Measurements from ENCODE around the gene MTM1.

The MTM1 gene

DNA sequence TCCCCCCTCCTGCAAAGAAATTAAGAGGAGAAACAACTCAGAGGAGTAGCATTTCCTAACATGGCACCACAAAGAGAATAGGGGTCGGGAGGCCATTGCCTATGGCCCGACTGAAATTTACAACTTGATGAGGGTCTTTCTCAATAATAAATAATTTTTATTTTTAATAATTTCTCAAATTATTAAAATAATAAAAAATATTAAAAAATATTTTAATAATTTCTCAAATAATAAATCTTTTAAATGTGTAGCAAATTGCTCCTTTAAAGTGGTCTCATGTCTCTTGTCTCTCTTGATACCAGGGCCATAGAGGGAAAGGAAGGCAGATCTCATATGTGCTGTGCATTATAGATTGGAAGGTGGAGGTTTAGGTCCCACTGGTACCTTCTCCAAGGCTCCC, 75.5 kb downstream of the MTM1 start:
- H3K36me3 ChIP-seq (ENCODE audit: control insufficient read depth in 5 of 5, insufficient read depth in 5 of 5, low read length in 5 of 5) = peaks cover 4 to 26% (median 16%) of the 10 kb centered on the region in 5 donors
- H3K4me3 ChIP-seq (ENCODE audit: low read depth in 1 of 5, low read length in 5 of 5) = no peak overlapping the region
- no peaks in the 10 kb centered on the region for H3K9me3 ChIP-seq (ENCODE audit: control insufficient read depth in 5 of 5, low read length in 5 of 5)
- no peak overlapping the region for H3K27ac ChIP-seq (ENCODE audit: low read depth, low read length)
- peaks cover 0 to 4% (median 2%) of the 10 kb centered on the region in 5 donors for H3K4me1 ChIP-seq (ENCODE audit: control insufficient read depth in 5 of 5, insufficient read depth in 5 of 5, low read length in 5 of 5)
- H3K9ac ChIP-seq (ENCODE audit: low read length in 5 of 5) = no peak overlapping the region
- H3K27me3 ChIP-seq (ENCODE audit: control insufficient read depth in 5 of 5, insufficient read depth in 4 of 5, low read length in 5 of 5) = no peaks in the 10 kb centered on the region

DNA sequence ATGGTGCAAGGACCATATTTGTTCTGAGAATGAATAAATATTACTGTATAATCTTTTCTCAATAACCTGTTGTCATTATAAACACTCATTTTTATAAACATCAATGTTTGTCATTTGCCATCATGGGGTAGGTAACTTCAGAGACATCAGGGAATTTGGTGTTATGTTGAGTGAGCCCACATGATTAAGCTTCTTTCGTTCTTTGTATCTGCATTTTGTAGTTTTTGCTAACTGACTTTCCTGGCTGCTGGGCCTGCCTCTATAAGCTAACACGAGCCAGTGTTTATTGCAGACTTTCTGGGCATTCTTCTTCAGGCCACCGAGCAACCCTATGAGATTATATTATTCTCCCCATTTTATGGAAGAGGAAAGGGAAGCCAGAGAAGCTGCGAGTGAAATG, 76.0 kb downstream of the MTM1 start:
- peaks cover 0 to 7% (median 3%) of the 10 kb centered on the region in 5 donors for H3K4me1 ChIP-seq (ENCODE audit: control insufficient read depth in 5 of 5, insufficient read depth in 5 of 5, low read length in 5 of 5)
- H3K9me3 ChIP-seq (ENCODE audit: control insufficient read depth in 5 of 5, low read length in 5 of 5) = no peaks in the 10 kb centered on the region
- H3K36me3 ChIP-seq (ENCODE audit: control insufficient read depth in 5 of 5, insufficient read depth in 5 of 5, low read length in 5 of 5) = peaks cover 4 to 25% (median 16%) of the 10 kb centered on the region in 5 donors
- no peak overlapping the region for H3K9ac ChIP-seq (ENCODE audit: low read length in 5 of 5)
- H3K4me3 ChIP-seq (ENCODE audit: low read depth in 1 of 5, low read length in 5 of 5) = no peak overlapping the region
- no peaks in the 10 kb centered on the region for H3K27me3 ChIP-seq (ENCODE audit: control insufficient read depth in 5 of 5, insufficient read depth in 4 of 5, low read length in 5 of 5)
- H3K27ac ChIP-seq (ENCODE audit: low read depth, low read length) = no peak overlapping the region

DNA sequence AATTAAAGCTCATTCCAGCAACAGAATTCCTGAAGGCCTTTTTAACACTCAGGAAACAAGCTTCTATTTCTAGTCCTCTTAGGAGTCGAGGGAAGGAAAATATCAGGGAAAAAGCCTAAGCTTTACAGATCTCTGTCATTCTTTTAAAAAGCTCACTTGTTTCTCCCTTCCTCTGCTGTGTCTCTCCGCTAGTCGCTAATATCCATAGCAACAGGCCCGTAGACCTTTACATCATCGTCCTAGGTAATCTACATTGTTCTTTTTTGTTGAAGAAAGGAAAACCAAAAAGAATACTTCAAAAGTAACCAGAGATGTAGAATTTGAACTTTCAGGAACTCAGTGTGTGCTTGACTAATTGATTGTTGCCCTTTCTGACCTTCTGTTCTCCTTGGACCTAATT, 78.9 kb downstream of the MTM1 start:
- H3K4me1 ChIP-seq (ENCODE audit: control insufficient read depth in 5 of 5, insufficient read depth in 5 of 5, low read length in 5 of 5) = peaks cover 0 to 7% (median 3%) of the 10 kb centered on the region in 5 donors

DNA sequence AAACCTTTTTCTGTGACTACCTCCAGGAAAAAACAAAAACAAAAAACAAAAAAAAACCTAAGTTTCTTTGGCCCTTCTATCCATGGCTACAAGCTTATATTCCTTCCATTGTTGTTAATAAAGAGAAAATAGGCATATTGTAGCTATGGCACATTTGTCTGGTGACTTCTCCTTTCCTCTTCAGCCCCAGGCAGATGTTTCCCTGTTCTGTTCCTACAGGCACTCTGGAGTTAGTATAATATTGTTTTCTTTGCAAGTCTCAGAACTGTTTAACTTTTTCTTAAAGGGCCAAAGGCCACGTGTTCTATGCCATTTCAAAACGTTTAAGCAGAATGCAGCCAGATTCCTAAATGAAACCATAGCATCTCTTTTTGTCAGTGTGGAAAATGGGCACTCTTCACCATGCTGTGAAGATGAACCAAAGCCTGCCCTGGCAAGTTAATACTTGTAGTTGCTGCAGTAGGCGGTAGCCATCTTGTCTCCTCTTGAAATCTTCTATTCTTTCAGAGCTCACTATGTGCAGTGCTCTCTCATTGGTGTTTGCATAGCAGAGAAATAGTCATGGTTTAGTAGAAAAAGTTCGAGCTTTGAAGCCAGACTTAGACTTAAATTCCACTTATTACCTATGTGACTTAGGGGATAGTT, 80.0 kb downstream of the MTM1 start:
- Histone ChIP-seq H3K27me3 (ENCODE audit: control insufficient read depth in 5 of 5, insufficient read depth in 4 of 5, low read length in 5 of 5) (no peaks in the 10 kb centered on the region), H3K9me3 (ENCODE audit: control insufficient read depth in 5 of 5, low read length in 5 of 5) (no peaks in the 10 kb centered on the region), H3K4me3 (ENCODE audit: low read depth in 1 of 5, low read length in 5 of 5) (no peak overlapping the region), H3K9ac (ENCODE audit: low read length in 5 of 5) (no peak overlapping the region), H3K4me1 (ENCODE audit: control insufficient read depth in 5 of 5, insufficient read depth in 5 of 5, low read length in 5 of 5) (peaks cover 0 to 7% (median 3%) of the 10 kb centered on the region in 5 donors), H3K27ac (ENCODE audit: low read depth, low read length) (no peak overlapping the region), H3K36me3 (ENCODE audit: control insufficient read depth in 5 of 5, insufficient read depth in 5 of 5, low read length in 5 of 5) (peaks cover 3 to 12% (median 8%) of the 10 kb centered on the region in 5 donors)

More for the DNA sequence above, 78.9 kb downstream of the MTM1 start:
- no peaks in the 10 kb centered on the region for H3K9me3 ChIP-seq (ENCODE audit: control insufficient read depth in 5 of 5, low read length in 5 of 5)
- peaks cover 3 to 16% (median 8%) of the 10 kb centered on the region in 5 donors for H3K36me3 ChIP-seq (ENCODE audit: control insufficient read depth in 5 of 5, insufficient read depth in 5 of 5, low read length in 5 of 5)
- H3K27me3 ChIP-seq (ENCODE audit: control insufficient read depth in 5 of 5, insufficient read depth in 4 of 5, low read length in 5 of 5) = no peaks in the 10 kb centered on the region
- H3K27ac ChIP-seq (ENCODE audit: low read depth, low read length) = no peak overlapping the region
- H3K4me3 ChIP-seq (ENCODE audit: low read depth in 1 of 5, low read length in 5 of 5) = no peak overlapping the region
- H3K9ac ChIP-seq (ENCODE audit: low read length in 5 of 5) = no peak overlapping the region

DNA sequence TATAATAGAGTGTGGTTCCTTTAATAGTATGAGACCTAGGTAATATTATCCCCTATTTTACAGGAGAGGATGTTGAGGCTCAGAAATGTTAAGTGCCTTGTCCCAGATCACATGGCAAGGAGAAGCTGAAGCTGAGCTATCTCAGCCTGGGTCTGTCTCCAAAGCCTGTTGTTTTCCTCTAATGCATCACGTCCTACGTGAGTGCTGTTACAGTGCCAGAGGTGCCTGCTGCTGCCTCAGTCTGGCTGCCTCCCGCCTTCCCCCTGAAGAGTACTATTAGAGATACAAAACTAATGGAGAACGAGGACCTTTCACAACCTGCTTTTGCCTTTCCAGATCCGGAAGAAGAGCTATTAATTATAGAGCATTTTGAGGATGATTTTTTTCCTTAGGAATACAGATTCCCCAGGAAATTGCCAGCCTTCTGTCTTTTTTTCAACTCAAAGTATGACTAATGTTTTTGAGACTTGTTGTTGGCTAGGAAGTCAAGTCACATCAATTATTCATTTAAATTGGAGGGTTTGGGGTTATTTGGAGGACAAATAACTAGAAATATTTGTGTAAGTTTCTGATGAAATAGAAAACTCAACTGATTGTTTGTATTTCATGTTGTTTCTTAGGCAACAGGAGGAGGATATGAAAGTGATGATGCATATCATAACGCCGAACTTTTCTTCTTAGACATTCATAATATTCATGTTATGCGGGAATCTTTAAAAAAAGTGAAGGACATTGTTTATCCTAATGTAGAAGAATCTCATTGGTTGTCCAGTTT, 80.9 kb downstream of the MTM1 start:
- Histone ChIP-seq H3K9ac (ENCODE audit: low read length in 5 of 5) (no peak overlapping the region), H3K9me3 (ENCODE audit: control insufficient read depth in 5 of 5, low read length in 5 of 5) (no peaks in the 10 kb centered on the region), H3K4me1 (ENCODE audit: control insufficient read depth in 5 of 5, insufficient read depth in 5 of 5, low read length in 5 of 5) (peaks cover 0 to 7% (median 3%) of the 10 kb centered on the region in 5 donors), H3K36me3 (ENCODE audit: control insufficient read depth in 5 of 5, insufficient read depth in 5 of 5, low read length in 5 of 5) (peaks cover 3 to 12% (median 8%) of the 10 kb centered on the region in 5 donors), H3K27me3 (ENCODE audit: control insufficient read depth in 5 of 5, insufficient read depth in 4 of 5, low read length in 5 of 5) (no peaks in the 10 kb centered on the region), H3K4me3 (ENCODE audit: low read depth in 1 of 5, low read length in 5 of 5) (no peak overlapping the region), H3K27ac (ENCODE audit: low read depth, low read length) (no peak overlapping the region)

DNA sequence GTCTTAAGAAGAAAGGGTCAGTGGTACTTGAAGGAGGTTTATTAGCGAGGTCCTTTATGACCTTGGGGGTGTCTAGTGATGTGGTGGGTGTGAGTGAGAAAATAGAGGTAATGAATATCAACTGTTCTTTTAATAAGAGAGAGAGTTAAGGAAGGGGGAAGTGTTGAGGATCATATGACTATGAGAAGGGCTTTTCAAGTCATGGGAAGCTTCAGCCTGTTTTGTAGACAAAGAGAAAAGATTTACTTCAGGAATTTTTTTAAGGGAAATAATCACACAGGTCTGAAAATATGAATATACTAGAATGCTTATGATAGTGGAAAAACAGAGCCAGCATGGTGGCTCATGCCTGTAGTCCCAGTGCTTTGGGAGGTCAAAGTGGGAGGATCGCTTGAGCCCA, 83.5 kb downstream of the MTM1 start:
- H3K9ac ChIP-seq (ENCODE audit: low read length in 5 of 5) = no peak overlapping the region
- no peak overlapping the region for H3K27ac ChIP-seq (ENCODE audit: low read depth, low read length)
- H3K4me3 ChIP-seq (ENCODE audit: low read depth in 1 of 5, low read length in 5 of 5) = no peak overlapping the region
- H3K27me3 ChIP-seq (ENCODE audit: control insufficient read depth in 5 of 5, insufficient read depth in 4 of 5, low read length in 5 of 5) = no peaks in the 10 kb centered on the region
- H3K36me3 ChIP-seq (ENCODE audit: control insufficient read depth in 5 of 5, insufficient read depth in 5 of 5, low read length in 5 of 5) = peaks cover 0 to 5% (median 2%) of the 10 kb centered on the region in 5 donors
- H3K9me3 ChIP-seq (ENCODE audit: control insufficient read depth in 5 of 5, low read length in 5 of 5) = no peaks in the 10 kb centered on the region
- H3K4me1 ChIP-seq (ENCODE audit: control insufficient read depth in 5 of 5, insufficient read depth in 5 of 5, low read length in 5 of 5) = peaks cover 0 to 7% (median 3%) of the 10 kb centered on the region in 5 donors

DNA sequence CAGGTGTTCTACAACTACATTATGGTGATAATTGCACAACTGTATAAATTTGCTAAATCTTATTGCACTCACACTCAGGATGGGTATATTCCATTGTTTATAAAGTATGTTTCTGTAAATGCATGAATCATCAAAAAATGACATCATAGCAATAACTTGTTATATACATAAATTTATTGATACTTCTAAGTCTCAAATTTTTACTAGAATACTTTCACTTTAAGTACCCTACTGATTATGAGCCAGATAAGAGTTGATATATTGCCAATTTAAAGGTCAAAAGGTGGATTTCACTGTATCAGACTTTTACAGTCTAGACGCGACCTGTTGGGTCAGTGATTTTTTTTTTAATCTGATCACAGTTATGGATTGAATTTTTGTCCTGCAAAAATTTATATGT, 87.4 kb downstream of the MTM1 start:
- H3K4me1 ChIP-seq (ENCODE audit: control insufficient read depth in 5 of 5, insufficient read depth in 5 of 5, low read length in 5 of 5) = no peaks in the 10 kb centered on the region
- no peaks in the 10 kb centered on the region for H3K27me3 ChIP-seq (ENCODE audit: control insufficient read depth in 5 of 5, insufficient read depth in 4 of 5, low read length in 5 of 5)
- no peaks in the 10 kb centered on the region for H3K9me3 ChIP-seq (ENCODE audit: control insufficient read depth in 5 of 5, low read length in 5 of 5)
- H3K4me3 ChIP-seq (ENCODE audit: low read depth in 1 of 5, low read length in 5 of 5) = no peak overlapping the region
- no peak overlapping the region for H3K9ac ChIP-seq (ENCODE audit: low read length in 5 of 5)
- H3K36me3 ChIP-seq (ENCODE audit: control insufficient read depth in 5 of 5, insufficient read depth in 5 of 5, low read length in 5 of 5) = peaks cover 0 to 15% (median 6%) of the 10 kb centered on the region in 5 donors
- no peak overlapping the region for H3K27ac ChIP-seq (ENCODE audit: low read depth, low read length)

DNA sequence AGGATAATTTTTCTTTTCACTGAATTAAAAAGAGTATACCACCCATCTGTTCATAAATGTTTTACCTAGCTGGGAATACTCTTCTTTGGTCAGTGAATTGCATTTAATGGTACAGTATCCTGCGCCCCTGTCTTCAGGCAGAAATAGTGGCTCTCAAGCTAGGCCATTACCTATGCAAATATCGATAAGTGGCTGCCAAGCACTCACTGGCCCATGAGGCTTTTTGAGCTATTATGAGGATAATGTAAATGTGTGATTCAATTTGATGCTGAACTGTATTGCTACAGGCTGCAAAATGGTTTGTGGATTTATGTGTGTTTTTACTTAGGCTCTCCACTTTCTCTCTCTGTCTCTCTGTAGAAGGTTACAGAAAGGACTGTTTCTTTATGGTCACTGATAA, 94.7 kb downstream of the MTM1 start:
- H3K27me3 ChIP-seq (ENCODE audit: control insufficient read depth in 5 of 5, insufficient read depth in 4 of 5, low read length in 5 of 5) = peaks cover 0 to 8% (median 0%) of the 10 kb centered on the region in 5 donors
- H3K27ac ChIP-seq (ENCODE audit: low read depth, low read length) = no peak overlapping the region
- H3K36me3 ChIP-seq (ENCODE audit: control insufficient read depth in 5 of 5, insufficient read depth in 5 of 5, low read length in 5 of 5) = peaks cover 6 to 23% (median 11%) of the 10 kb centered on the region in 5 donors
- peaks cover 0 to 7% (median 0%) of the 10 kb centered on the region in 5 donors for H3K9me3 ChIP-seq (ENCODE audit: control insufficient read depth in 5 of 5, low read length in 5 of 5)
- H3K4me1 ChIP-seq (ENCODE audit: control insufficient read depth in 5 of 5, insufficient read depth in 5 of 5, low read length in 5 of 5) = peaks cover 0 to 4% (median 3%) of the 10 kb centered on the region in 5 donors
- H3K4me3 ChIP-seq (ENCODE audit: low read depth in 1 of 5, low read length in 5 of 5) = no peak overlapping the region
- no peak overlapping the region for H3K9ac ChIP-seq (ENCODE audit: low read length in 5 of 5)

DNA sequence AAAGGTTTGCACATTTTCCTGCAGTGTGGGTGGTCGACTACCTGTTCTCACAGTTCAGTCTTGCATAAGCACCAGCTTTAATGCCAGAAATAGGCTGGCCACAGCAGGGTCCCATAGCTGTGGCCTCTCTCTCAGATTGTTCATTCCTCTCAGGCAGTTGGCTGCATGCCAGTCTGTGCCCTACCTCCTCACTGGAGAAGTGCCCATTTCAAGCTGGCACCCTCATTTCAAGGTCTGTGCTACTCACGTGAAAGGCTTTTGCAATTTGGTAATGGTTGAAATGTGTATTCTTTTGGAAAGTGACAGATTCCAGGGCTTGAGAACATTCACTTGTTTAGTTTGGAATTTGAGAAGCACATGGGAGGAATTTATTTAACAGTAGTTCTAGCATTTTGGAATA, 95.9 kb downstream of the MTM1 start:
- Histone ChIP-seq H3K4me3 (ENCODE audit: low read depth in 1 of 5, low read length in 5 of 5) (no peak overlapping the region), H3K4me1 (ENCODE audit: control insufficient read depth in 5 of 5, insufficient read depth in 5 of 5, low read length in 5 of 5) (peaks cover 0 to 4% (median 3%) of the 10 kb centered on the region in 5 donors)

DNA sequence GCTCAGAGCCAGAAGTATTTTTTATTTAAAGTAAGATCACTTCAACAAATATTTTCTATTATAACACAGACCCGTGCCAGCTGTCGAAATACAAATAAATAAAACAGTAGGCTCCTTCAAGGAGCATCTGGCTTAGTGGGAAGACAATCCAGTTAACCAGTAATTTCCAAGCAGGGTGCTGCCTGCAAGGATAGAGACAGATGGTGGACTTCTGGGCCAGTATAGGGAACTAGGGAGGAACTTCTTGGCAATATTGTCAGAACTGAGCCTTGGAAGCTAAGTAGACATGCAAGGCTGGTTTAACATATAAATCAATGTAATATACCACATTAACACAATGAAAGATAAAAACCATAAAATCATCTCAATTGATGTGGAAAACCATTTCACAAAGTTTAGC, 107.8 kb downstream of the MTM1 start:
- peaks cover 0 to 7% (median 2%) of the 10 kb centered on the region in 5 donors for H3K36me3 ChIP-seq (ENCODE audit: control insufficient read depth in 5 of 5, insufficient read depth in 5 of 5, low read length in 5 of 5)
- no peaks in the 10 kb centered on the region for H3K4me1 ChIP-seq (ENCODE audit: control insufficient read depth in 5 of 5, insufficient read depth in 5 of 5, low read length in 5 of 5)
- no peak overlapping the region for H3K27ac ChIP-seq (ENCODE audit: low read depth, low read length)
- peaks cover 0 to 8% (median 0%) of the 10 kb centered on the region in 5 donors for H3K9me3 ChIP-seq (ENCODE audit: control insufficient read depth in 5 of 5, low read length in 5 of 5)
- H3K4me3 ChIP-seq (ENCODE audit: low read depth in 1 of 5, low read length in 5 of 5) = no peak overlapping the region
- peaks cover 0 to 15% (median 3%) of the 10 kb centered on the region in 5 donors for H3K27me3 ChIP-seq (ENCODE audit: control insufficient read depth in 5 of 5, insufficient read depth in 4 of 5, low read length in 5 of 5)
- no peak overlapping the region for H3K9ac ChIP-seq (ENCODE audit: low read length in 5 of 5)

More for the DNA sequence above, 95.9 kb downstream of the MTM1 start:
- no peak overlapping the region for H3K9ac ChIP-seq (ENCODE audit: low read length in 5 of 5)
- H3K36me3 ChIP-seq (ENCODE audit: control insufficient read depth in 5 of 5, insufficient read depth in 5 of 5, low read length in 5 of 5) = peaks cover 6 to 23% (median 10%) of the 10 kb centered on the region in 5 donors
- peaks cover 0 to 8% (median 0%) of the 10 kb centered on the region in 5 donors for H3K27me3 ChIP-seq (ENCODE audit: control insufficient read depth in 5 of 5, insufficient read depth in 4 of 5, low read length in 5 of 5)
- no peak overlapping the region for H3K27ac ChIP-seq (ENCODE audit: low read depth, low read length)
- H3K9me3 ChIP-seq (ENCODE audit: control insufficient read depth in 5 of 5, low read length in 5 of 5) = peaks cover 0 to 7% (median 0%) of the 10 kb centered on the region in 5 donors

All from subcutaneous abdominal adipose tissue (tissue), 5 donors.